ENCODE measurements around the gene TUBB. TPM values are rescaled to one million over a fixed set of nuclear protein-coding genes. Genes with fewer than 3 reads are reported as not detected.
A peak's percentile ranks its signal among the peaks of the same experiment; 100 is the strongest.

TUBB gene
- total and polyA plus RNA-seq, 9 of the 15 experiments (the other 6 are each of a cell fraction or from before 2014, with no cell fraction given): 971 to 2,870 (median 1,478) TPM

GRCh38 chr6:30684386-30685156 lies 35.6 kb upstream of the TUBB start (continued):
- TF ChIP-seq FOXM1 (IDR thresholded peaks at IDR 0.05; ENCODE audit: low read depth) (no peak), FOXM1 (CRISPR knock-in tag; IDR thresholded peaks at IDR 0.05; ENCODE audit: low read depth) (0 out of 2 replicates have a peak, but pooled peaks have one; percentile 65), HDAC2 (IDR thresholded peaks at IDR 0.05) (no peak), ETS2 (tag; IDR thresholded peaks at IDR 0.05; ENCODE audit: borderline replicate concordance, poor library complexity, severe bottlenecking) (no peak), CTBP1 (IDR thresholded peaks at IDR 0.05; ENCODE audit: borderline replicate concordance) (no peak), POLR3A (IDR thresholded peaks at IDR 0.05; ENCODE audit: borderline replicate concordance, extremely low read depth, insufficient read depth, insufficient read length) (no peak), IFI16 (CRISPR knock-in tag; IDR thresholded peaks at IDR 0.05) (no peak), SRSF1 (IDR thresholded peaks at IDR 0.05; ENCODE audit: low read depth, low read length) (no peak), ZNF561 (CRISPR knock-in tag; conservative IDR thresholded peaks at IDR 0.05) (no peak), RBFOX2 (IDR thresholded peaks at IDR 0.05; ENCODE audit: low read depth, low read length) (peak; percentile 67), XRCC4 (IDR thresholded peaks at IDR 0.05; ENCODE audit: extremely low read depth, insufficient read depth, insufficient read length) (no peak), JUND (IDR thresholded peaks at IDR 0.05; ENCODE audit: borderline replicate concordance, low read depth, low read length) (0 out of 2 replicates have a peak, but pooled peaks have one; percentile 4), JUND (tag; IDR thresholded peaks at IDR 0.05; ENCODE audit: borderline replicate concordance, low read depth, low read length) (no peak; the same call in 2 of the 3 replicates), STAG1 (CRISPR knock-in tag; IDR thresholded peaks at IDR 0.05; ENCODE audit: borderline replicate concordance) (no peak), FOXA3 (CRISPR knock-in tag; conservative IDR thresholded peaks at IDR 0.05 in 1 of 2, IDR thresholded peaks at IDR 0.05 in 1 of 2) (no peak), ZNF134 (CRISPR knock-in tag; conservative IDR thresholded peaks at IDR 0.05) (no peak), ATF7 (IDR thresholded peaks at IDR 0.05) (peak; percentile 39; the same call in 1 of the 2 replicates), PURB (CRISPR knock-in tag; IDR thresholded peaks at IDR 0.05; ENCODE audit: low read depth) (no peak), SIN3A (IDR thresholded peaks at IDR 0.05; ENCODE audit: borderline replicate concordance in 2 of 2, control insufficient read depth in 1 of 2, low read depth in 2 of 2, low read length in 2 of 2) (peak; percentile 16 to 34; a peak in 1 of 4 replicates), ZBTB7A (IDR thresholded peaks at IDR 0.05; ENCODE audit: borderline replicate concordance, control insufficient read depth, low read depth, low read length) (peak; percentile 72; the same call in 1 of the 2 replicates), ARID1B (IDR thresholded peaks at IDR 0.05) (no peak), CCAR2 (IDR thresholded peaks at IDR 0.05; ENCODE audit: low read depth, low read length) (no peak), RBM14 (IDR thresholded peaks at IDR 0.05; ENCODE audit: borderline replicate concordance, insufficient read depth, low read depth, low read length) (no peak), ETV6 (IDR thresholded peaks at IDR 0.05; ENCODE audit: borderline replicate concordance in 1 of 2, low read depth in 2 of 2, low read length in 1 of 2) (peak in 1 of 2 experiments; percentile 20; a peak in 1 of 4 replicates), ETV6 (CRISPR knock-in tag; IDR thresholded peaks at IDR 0.05; ENCODE audit: borderline replicate concordance) (no peak), CBX2 (IDR thresholded peaks at IDR 0.05; ENCODE audit: insufficient read depth, low read length, poor library complexity, severe bottlenecking) (no peak)
- TF ChIP-seq, protein P1, sequence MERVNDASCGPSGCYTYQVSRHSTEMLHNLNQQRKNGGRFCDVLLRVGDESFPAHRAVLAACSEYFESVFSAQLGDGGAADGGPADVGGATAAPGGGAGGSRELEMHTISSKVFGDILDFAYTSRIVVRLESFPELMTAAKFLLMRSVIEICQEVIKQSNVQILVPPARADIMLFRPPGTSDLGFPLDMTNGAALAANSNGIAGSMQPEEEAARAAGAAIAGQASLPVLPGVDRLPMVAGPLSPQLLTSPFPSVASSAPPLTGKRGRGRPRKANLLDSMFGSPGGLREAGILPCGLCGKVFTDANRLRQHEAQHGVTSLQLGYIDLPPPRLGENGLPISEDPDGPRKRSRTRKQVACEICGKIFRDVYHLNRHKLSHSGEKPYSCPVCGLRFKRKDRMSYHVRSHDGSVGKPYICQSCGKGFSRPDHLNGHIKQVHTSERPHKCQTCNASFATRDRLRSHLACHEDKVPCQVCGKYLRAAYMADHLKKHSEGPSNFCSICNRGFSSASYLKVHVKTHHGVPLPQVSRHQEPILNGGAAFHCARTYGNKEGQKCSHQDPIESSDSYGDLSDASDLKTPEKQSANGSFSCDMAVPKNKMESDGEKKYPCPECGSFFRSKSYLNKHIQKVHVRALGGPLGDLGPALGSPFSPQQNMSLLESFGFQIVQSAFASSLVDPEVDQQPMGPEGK (CRISPR knock-in tag; IDR thresholded peaks at IDR 0.05; ENCODE audit: borderline replicate concordance): no peak

All from K562 (cell line).